Kidney (tissue), 14 donors: ENCODE results near the gene MYCBP2. TPM values are rescaled to one million over a fixed set of nuclear protein-coding genes. Genes with fewer than 3 reads are reported as not detected.

ENCODE experiments used
- DNase-seq, 5 donors: peaks; one replicate each; pipeline ENCODE4 v3.0.0-alpha.2; 2013 to 2020
- FAIRE-seq: peaks from 2 replicates; lab custom pipeline; 2012; peaks lifted over from hg19 to GRCh38; lab: Jason Lieb, UNC
- H3K27ac ChIP-seq, 2 donors: one replicate each; pipeline ENCODE4 v1.7.0; 2013; ENCODE audit warnings: low read depth in 2 of 2, low read length in 2 of 2, inconsistent platforms in 1 of 2
- H3K27me3 ChIP-seq: one replicate; pipeline ENCODE4 v1.7.1; 2013; ENCODE audit warnings: low read length, inconsistent platforms; ENCODE audit not compliant: control insufficient read depth, insufficient read depth
- H3K36me3 ChIP-seq, 3 donors: one replicate each; pipeline versions ENCODE4 v1.7.0 to v1.7.1; 2013; ENCODE audit warnings: low read length in 3 of 3, control low read depth in 1 of 3, inconsistent platforms in 1 of 3; ENCODE audit not compliant: insufficient read depth in 3 of 3, control insufficient read depth in 2 of 3
- H3K4me1 ChIP-seq, 3 donors: one replicate each; pipeline versions ENCODE4 v1.7.0 to v1.7.1; 2013; ENCODE audit warnings: low read length in 3 of 3, inconsistent platforms in 1 of 3, low read depth in 1 of 3; ENCODE audit not compliant: control insufficient read depth in 2 of 3, insufficient read depth in 2 of 3
- H3K4me3 ChIP-seq, 3 donors: one replicate each; pipeline versions ENCODE4 v1.7.0 to v1.8.1; 2013; ENCODE audit warnings: low read length in 3 of 3, control low read depth in 1 of 3, inconsistent platforms in 1 of 3
- H3K9ac ChIP-seq, 3 donors: one replicate each; pipeline versions ENCODE4 v1.7.0 to v1.7.1; 2013; ENCODE audit warnings: low read length in 3 of 3, control low read depth in 1 of 3, inconsistent platforms in 1 of 3
- H3K9me3 ChIP-seq, 3 donors: one replicate each; pipeline versions ENCODE4 v1.7.0 to v1.7.1; 2013; ENCODE audit warnings: low read length in 3 of 3, control low read depth in 1 of 3, inconsistent platforms in 1 of 3; ENCODE audit not compliant: control insufficient read depth in 2 of 3, insufficient read depth in 1 of 3
- CTCF ChIP-seq: IDR thresholded peaks from 3 replicates; pipeline ENCODE4 v1.5.1; 2012; ENCODE audit warnings: mild to moderate bottlenecking, moderate library complexity, borderline replicate concordance; ENCODE audit not compliant: insufficient read depth; ENCODE audit errors: extremely low read depth
- intact Hi-C: fragments of 100-400 bp; cut with DNase I; formaldehyde crosslinking; loops from one replicate; pipeline ENCODE4 v1.11.1; 2022
- polyA plus RNA-seq: library from polyadenylated mRNA; stranded (reverse); fragments of 350-450 nt; fragmentation: Illumina TruSeq; extraction: RNeasy Lipid Tissue Mini Kit (QIAGEN cat#74804); gene quantifications from one replicate; pipeline ENCODE4 v1.2.3, GENCODE V29; 2014; ENCODE audit warnings: low read depth, low replicate concordance; ENCODE audit not compliant: insufficient read depth
- total RNA-seq: library from RNA; stranded (reverse); fragmentation: NEBNext Ultra II Directional; extraction: Animal tissue kit (Norgen Biotek cat#: 25700); gene quantifications from one replicate; pipeline ENCODE4 v1.2.1, GENCODE V29; 2021
- donor health status: control.
- donor health status: control.
- donor health status: control.
- donor health status: control.
- donor health status: control.
- donor health status: DM: yes; HTN: yes; CAD: no.
- donor health status: Normal renal cell carcinoma (clear cell type).

The MYCBP2 gene
- total and polyA plus RNA-seq, 2 donors from 2014 or later, result 14.5 to 96.4 TPM

GRCh38 chr13:77031656-77032243, 295.1 kb downstream of the MYCBP2 start:
- intact Hi-C loops, result no loop called here
- DNase-seq (no peak), FAIRE-seq (no peak)
- Histone ChIP-seq H3K4me1 (no peaks in the 10 kb centered on the region), H3K4me3 (no peak overlapping the region), H3K27ac (no peak overlapping the region), H3K9ac (no peak overlapping the region), H3K36me3 (no peaks in the 10 kb centered on the region), H3K27me3 (no peaks in the 10 kb centered on the region), H3K9me3 (no peaks in the 10 kb centered on the region)
- TF ChIP-seq CTCF, result no peak

GRCh38 chr13:77029436-77029835, 297.5 kb downstream of the MYCBP2 start:
- TF ChIP-seq CTCF, result no peak
- FAIRE-seq, result no peak

GRCh38 chr13:77028202-77028601, 298.7 kb downstream of the MYCBP2 start:
- peaks cover 0 to 3% (median 0%) of the 10 kb centered on the region in 3 donors for H3K4me1 ChIP-seq

More at GRCh38 chr13:77029436-77029835, 297.5 kb downstream of the MYCBP2 start:
- Histone ChIP-seq H3K36me3 (no peaks in the 10 kb centered on the region), H3K9me3 (no peaks in the 10 kb centered on the region), H3K27ac (no peak overlapping the region), H3K4me3 (no peak overlapping the region), H3K27me3 (no peaks in the 10 kb centered on the region), H3K9ac (no peak overlapping the region), H3K4me1 (peaks cover 0 to 3% (median 0%) of the 10 kb centered on the region in 3 donors)
- peak in 2 of 5 donors; percentile 32 to 36 for DNase-seq
- intact Hi-C loops, result no loop called here

More at GRCh38 chr13:77028202-77028601, 298.7 kb downstream of the MYCBP2 start:
- intact Hi-C loops, result no loop called here
- TF ChIP-seq CTCF, result no peak
- Histone ChIP-seq H3K4me3 (no peak overlapping the region), H3K9me3 (no peaks in the 10 kb centered on the region), H3K27me3 (no peaks in the 10 kb centered on the region), H3K36me3 (no peaks in the 10 kb centered on the region), H3K9ac (no peak overlapping the region), H3K27ac (no peak overlapping the region)
- DNase-seq (peak in 2 of 5 donors; percentile 13 to 25), FAIRE-seq (no peak)
